H1 (cell line): ENCODE measurements around the gene DENND2A.
A peak's percentile ranks its signal among the peaks of the same experiment; 100 is the strongest.

Experiments
- ATF3 ChIP-seq: IDR thresholded peaks from 2 replicates; pipeline ENCODE4 v1.6.1; 2011; ENCODE audit warnings: low read depth, mild to moderate bottlenecking, low read length; ENCODE audit not compliant: insufficient read depth
- CBX8 ChIP-seq: fragments of 300-800, 300-1000 bp; sonication (generic); IDR thresholded peaks from 2 replicates; pipeline ENCODE4 v1.7.1; 2016; ENCODE audit warnings: low read depth, low read length, borderline replicate concordance
- EZH2 ChIP-seq: fragments of 200-600 bp; sonication (generic); IDR thresholded peaks from 2 replicates; pipeline ENCODE4 v1.7.1; 2012; ENCODE audit warnings: low read depth, mild to moderate bottlenecking, moderate library complexity, low read length, inconsistent platforms; ENCODE audit not compliant: severe bottlenecking
- GABPA ChIP-seq: IDR thresholded peaks from 2 replicates; pipeline ENCODE4 v1.6.1; 2011; ENCODE audit warnings: mild to moderate bottlenecking, low read length, moderate library complexity, borderline replicate concordance; ENCODE audit not compliant: insufficient read depth
- HDAC6 ChIP-seq: IDR thresholded peaks from one replicate; pipeline ENCODE4 v1.7.1; 2012; ENCODE audit warnings: low read depth, mild to moderate bottlenecking, inconsistent platforms, low read length, moderate library complexity
- JUN ChIP-seq: IDR thresholded peaks from 2 replicates; pipeline ENCODE4 v1.6.1; 2011; ENCODE audit warnings: low read depth, mild to moderate bottlenecking, improper control_type of control experiment, low read length
- JUND ChIP-seq: IDR thresholded peaks from 2 replicates; pipeline ENCODE4 v1.6.1; 2011; ENCODE audit warnings: mild to moderate bottlenecking, improper control_type of control experiment, low read length
- POLR2A ChIP-seq, 2 experiments: IDR thresholded peaks; 1 replicate in 1 of 2; 2 replicates in 1 of 2; pipeline ENCODE4 v1.6.1; 2011; ENCODE audit warnings: low read depth in 2 of 2, low read length in 2 of 2, mild to moderate bottlenecking in 2 of 2; ENCODE audit errors: control extremely low read depth in 1 of 2
- POLR2AphosphoS5 ChIP-seq: IDR thresholded peaks from 2 replicates; pipeline ENCODE4 v1.6.1; 2011; ENCODE audit warnings: low read depth, low read length
- TF ChIP-seq, protein P1 (sequence below), 3 experiments: IDR thresholded peaks; 1 replicate in 2 of 3; 2 replicates in 1 of 3; pipeline versions ENCODE4 v1.5.1 to v1.6.1; 2011; ENCODE audit warnings: low read length in 3 of 3, mild to moderate bottlenecking in 3 of 3, inconsistent platforms in 2 of 3, low read depth in 1 of 3, moderate library complexity in 1 of 3; ENCODE audit not compliant: insufficient read depth in 1 of 3; ENCODE audit errors: control extremely low read depth in 1 of 3

GRCh38 chr7:140689199-140690152, 48.9 kb upstream of the DENND2A start:
- TF ChIP-seq, protein P1, sequence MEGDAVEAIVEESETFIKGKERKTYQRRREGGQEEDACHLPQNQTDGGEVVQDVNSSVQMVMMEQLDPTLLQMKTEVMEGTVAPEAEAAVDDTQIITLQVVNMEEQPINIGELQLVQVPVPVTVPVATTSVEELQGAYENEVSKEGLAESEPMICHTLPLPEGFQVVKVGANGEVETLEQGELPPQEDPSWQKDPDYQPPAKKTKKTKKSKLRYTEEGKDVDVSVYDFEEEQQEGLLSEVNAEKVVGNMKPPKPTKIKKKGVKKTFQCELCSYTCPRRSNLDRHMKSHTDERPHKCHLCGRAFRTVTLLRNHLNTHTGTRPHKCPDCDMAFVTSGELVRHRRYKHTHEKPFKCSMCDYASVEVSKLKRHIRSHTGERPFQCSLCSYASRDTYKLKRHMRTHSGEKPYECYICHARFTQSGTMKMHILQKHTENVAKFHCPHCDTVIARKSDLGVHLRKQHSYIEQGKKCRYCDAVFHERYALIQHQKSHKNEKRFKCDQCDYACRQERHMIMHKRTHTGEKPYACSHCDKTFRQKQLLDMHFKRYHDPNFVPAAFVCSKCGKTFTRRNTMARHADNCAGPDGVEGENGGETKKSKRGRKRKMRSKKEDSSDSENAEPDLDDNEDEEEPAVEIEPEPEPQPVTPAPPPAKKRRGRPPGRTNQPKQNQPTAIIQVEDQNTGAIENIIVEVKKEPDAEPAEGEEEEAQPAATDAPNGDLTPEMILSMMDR (IDR thresholded peaks at IDR 0.05; ENCODE audit: control extremely low read depth in 1 of 3, insufficient read depth in 1 of 3, low read depth in 1 of 3, low read length in 3 of 3) = peak in 2 of 3 experiments; percentile 5 to 33; a peak in 3 of 4 replicates
- TF ChIP-seq GABPA (no peak), HDAC6 (no peak), CBX8 (no peak), JUN (no peak), JUND (no peak), ATF3 (no peak), POLR2A (IDR thresholded peaks at IDR 0.05; ENCODE audit: control extremely low read depth in 1 of 2, low read depth in 2 of 2, low read length in 2 of 2) (no peak), EZH2 (no peak), POLR2AphosphoS5 (no peak)
